Neural cell (in vitro differentiated cells): ENCODE data around the gene ZNF775. TPM values are rescaled to one million over a fixed set of nuclear protein-coding genes. Genes with fewer than 3 reads are reported as not detected.
A peak's percentile ranks its signal among the peaks of the same experiment; 100 is the strongest.

Experiments
- H2AFZ ChIP-seq: fragments of 200-600, 300-800 bp; sonication (generic), shearing (Covaris generic); 2 replicates; pipeline ENCODE4 v1.6.0; 2014; ENCODE audit warnings: low read depth, mild to moderate bottlenecking, antibody characterized with exemption, low read length, moderate library complexity
- H3F3A ChIP-seq: fragments of 200-600 bp; shearing (Covaris generic); 2 replicates; pipeline ENCODE4 v1.6.1; 2016; ENCODE audit warnings: mild to moderate bottlenecking, moderate library complexity, mixed read lengths, antibody characterized with exemption, low read length; ENCODE audit not compliant: insufficient read depth, poor library complexity, severe bottlenecking
- H3K27ac ChIP-seq: fragments of 200-600, 300-800 bp; sonication (generic), shearing (Covaris generic); 2 replicates; pipeline ENCODE4 v1.5.1; 2014; ENCODE audit warnings: mild to moderate bottlenecking, low read length, moderate library complexity
- H3K27me3 ChIP-seq: fragments of 300-800, 200-600 bp; sonication (generic), shearing (Covaris generic); 2 replicates; pipeline ENCODE4 v1.6.0; 2014; ENCODE audit warnings: mild to moderate bottlenecking, low read depth, low read length, moderate library complexity; ENCODE audit not compliant: insufficient read depth
- H3K36me3 ChIP-seq: fragments of 300-800, 200-600 bp; sonication (generic), shearing (Covaris generic); 2 replicates; pipeline ENCODE4 v1.5.1; 2014; ENCODE audit warnings: mild to moderate bottlenecking, antibody characterized with exemption, low read length, moderate library complexity; ENCODE audit not compliant: insufficient read depth
- H3K4me2 ChIP-seq: fragments of 300-800, 200-600 bp; sonication (generic), shearing (Covaris generic); 2 replicates; pipeline ENCODE4 v1.6.0; 2014; ENCODE audit warnings: mild to moderate bottlenecking, low read length
- H3K4me3 ChIP-seq: fragments of 300-800, 200-600 bp; sonication (generic), shearing (Covaris generic); 2 replicates; pipeline ENCODE4 v1.5.1; 2014; ENCODE audit warnings: mild to moderate bottlenecking, low read length, moderate library complexity
- H3K79me2 ChIP-seq: fragments of 200-600 bp; shearing (Covaris generic); replicated peaks from 2 replicates; pipeline ENCODE4 v1.6.0; 2014; ENCODE audit warnings: mild to moderate bottlenecking, low read length, moderate library complexity; ENCODE audit not compliant: insufficient read depth
- H3K9ac ChIP-seq: fragments of 300-800, 200-600 bp; sonication (generic), shearing (Covaris generic); 2 replicates; pipeline ENCODE4 v1.6.1; 2016; ENCODE audit warnings: mild to moderate bottlenecking, low read length, mixed read lengths
- H3K9me2 ChIP-seq: fragments of 200-600 bp; shearing (Covaris generic); 2 replicates; pipeline ENCODE4 v1.6.1; 2016; ENCODE audit warnings: mild to moderate bottlenecking, low read length, mixed read lengths; ENCODE audit not compliant: insufficient read depth
- H3K9me3 ChIP-seq: fragments of 200-600, 300-800 bp; sonication (generic), shearing (Covaris generic); 2 replicates; pipeline ENCODE4 v1.6.1; 2016; ENCODE audit warnings: mild to moderate bottlenecking, mixed run types, low read length, moderate library complexity, mixed read lengths
- H4K20me1 ChIP-seq: fragments of 200-600 bp; shearing (Covaris generic); 2 replicates; pipeline ENCODE4 v1.6.1; 2016; ENCODE audit warnings: mild to moderate bottlenecking, mixed run types; ENCODE audit not compliant: insufficient read depth
- CTCF ChIP-seq: fragments of 450-650 bp; IDR thresholded peaks from 2 replicates; pipeline ENCODE4 v1.5.1; 2014; ENCODE audit warnings: antibody characterized with exemption, mild to moderate bottlenecking, moderate library complexity; ENCODE audit not compliant: poor library complexity, severe bottlenecking
- EP300 ChIP-seq: fragments of 450-650 bp; conservative IDR thresholded peaks from 2 replicates; pipeline ENCODE4 v1.6.1; 2014; ENCODE audit warnings: antibody characterized with exemption, mild to moderate bottlenecking, moderate library complexity; ENCODE audit not compliant: poor library complexity, severe bottlenecking
- EZH2 ChIP-seq: fragments of 200-600, 300-800 bp; shearing (Covaris generic), sonication (generic); IDR thresholded peaks from 2 replicates; pipeline ENCODE4 v1.6.1; 2014; ENCODE audit warnings: antibody characterized with exemption, low read length, borderline replicate concordance, mild to moderate bottlenecking; ENCODE audit not compliant: insufficient read depth, poor library complexity, severe bottlenecking
- MXI1 ChIP-seq: fragments of 450-650 bp; conservative IDR thresholded peaks from 2 replicates; pipeline ENCODE4 v1.6.1; 2014; ENCODE audit warnings: antibody characterized with exemption, mild to moderate bottlenecking; ENCODE audit not compliant: poor library complexity, severe bottlenecking
- POLR2AphosphoS5 ChIP-seq: IDR thresholded peaks from 2 replicates; pipeline ENCODE4 v1.6.1; 2012
- RAD21 ChIP-seq: fragments of 450-650 bp; conservative IDR thresholded peaks from 2 replicates; pipeline ENCODE4 v1.6.1; 2014; ENCODE audit warnings: antibody characterized with exemption, mild to moderate bottlenecking, moderate library complexity
- REST ChIP-seq: IDR thresholded peaks from 2 replicates; pipeline ENCODE4 v1.6.1; 2012; ENCODE audit warnings: borderline replicate concordance
- SMC3 ChIP-seq: fragments of 450-650 bp; conservative IDR thresholded peaks from 2 replicates; pipeline ENCODE4 v1.6.1; 2014; ENCODE audit warnings: antibody characterized with exemption, mild to moderate bottlenecking, moderate library complexity; ENCODE audit not compliant: poor library complexity
- TAF1 ChIP-seq: IDR thresholded peaks from 2 replicates; pipeline ENCODE4 v1.6.1; 2012; ENCODE audit warnings: low read depth
- polyA plus RNA-seq: library from polyadenylated mRNA; depleted of rRNA; stranded (reverse); fragments of >200 nt; gene quantifications from 2 replicates; pipeline ENCODE4 v1.2.3, GENCODE V29; 2014

Gene ZNF775
- polyA plus RNA-seq, 1 donor from 2014 or later: 16.8 TPM

- Histone ChIP-seq H3K27ac (no peak overlapping the region), H3K4me3 (no peak overlapping the region), H3K36me3 (no peaks in the 10 kb centered on the region), H3K9me2 (no peaks in the 10 kb centered on the region), H3K79me2 (no peaks in the 10 kb centered on the region), H3K4me2 (no peak overlapping the region), H3F3A (no peaks in the 10 kb centered on the region), H2AFZ (no peak overlapping the region), H3K27me3 (no peaks in the 10 kb centered on the region), H3K9me3 (no peaks in the 10 kb centered on the region), H3K9ac (no peak overlapping the region), H4K20me1 (no peaks in the 10 kb centered on the region)
- peak; percentile 87 for TF ChIP-seq CTCF
- no peak for TF ChIP-seq REST
- TF ChIP-seq EZH2: no peak
- peak; percentile 81 for TF ChIP-seq RAD21
- peak; percentile 79 for TF ChIP-seq SMC3
Observed at GRCh38 chr7:150420987-150421674, 42.0 kb downstream of the ZNF775 start.

GRCh38 chr7:150421831-150422230 is 42.7 kb downstream of the ZNF775 start:
- TF ChIP-seq EP300 (no peak), CTCF (no peak), EZH2 (no peak), POLR2AphosphoS5 (no peak), TAF1 (no peak), REST (no peak), MXI1 (no peak), SMC3 (no peak), RAD21 (no peak)
- Histone ChIP-seq H3K9ac (no peak overlapping the region), H3K27me3 (no peaks in the 10 kb centered on the region), H2AFZ (no peak overlapping the region), H3K9me3 (no peaks in the 10 kb centered on the region), H3K27ac (no peak overlapping the region), H3K4me2 (no peak overlapping the region), H3F3A (no peaks in the 10 kb centered on the region), H3K36me3 (no peaks in the 10 kb centered on the region), H3K79me2 (no peaks in the 10 kb centered on the region), H3K4me3 (no peak overlapping the region), H4K20me1 (no peaks in the 10 kb centered on the region), H3K9me2 (no peaks in the 10 kb centered on the region)
